Measurements from ENCODE around the gene S100A7A.

S100A7A gene

DNA sequence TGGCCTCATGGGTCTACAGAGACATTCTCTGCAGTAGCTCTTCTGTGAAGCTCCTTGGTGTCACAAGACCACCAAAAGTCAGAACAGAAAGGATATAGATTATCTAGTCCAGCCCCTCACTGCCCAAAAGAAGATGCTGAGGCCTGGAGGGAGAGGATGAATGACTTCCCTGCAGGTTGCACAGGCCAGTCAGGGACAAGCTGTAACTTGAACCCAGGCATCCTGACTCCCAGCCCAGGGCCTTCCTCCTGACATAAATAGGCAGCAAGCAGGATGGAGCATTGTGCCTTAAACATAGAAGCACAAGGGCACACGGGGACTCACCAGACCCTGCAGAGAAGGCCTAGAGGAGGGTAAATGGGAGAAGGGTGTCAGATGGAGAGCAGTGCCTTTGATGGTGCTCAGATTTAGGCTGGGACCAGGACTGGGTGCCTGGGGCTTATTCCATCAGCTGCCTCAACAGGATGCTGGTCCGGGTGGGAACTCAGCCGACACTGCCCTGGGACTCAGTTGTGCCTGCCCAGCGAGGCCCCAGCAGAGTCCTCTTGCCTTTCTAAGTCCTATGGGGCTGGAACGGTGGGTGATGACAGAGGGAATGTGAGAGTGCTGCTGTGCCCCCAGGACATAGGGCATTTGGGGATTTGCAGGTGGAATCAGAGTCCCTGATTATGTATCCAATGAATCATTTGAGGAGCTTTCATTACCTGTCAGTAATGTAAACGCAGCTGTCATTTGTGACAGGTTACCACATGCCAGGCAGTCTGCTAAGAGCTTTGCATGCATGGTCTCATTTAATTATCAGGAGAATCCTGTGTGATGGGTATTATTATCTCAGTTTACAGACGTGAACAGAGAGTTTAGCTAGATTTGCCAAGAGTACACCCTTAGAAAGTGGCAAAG, 13.2 kb downstream of the S100A7A start:
- DNase-seq (ENCODE audit: insufficient read length, low spot score), result no peak
- TF ChIP-seq, protein P1, sequence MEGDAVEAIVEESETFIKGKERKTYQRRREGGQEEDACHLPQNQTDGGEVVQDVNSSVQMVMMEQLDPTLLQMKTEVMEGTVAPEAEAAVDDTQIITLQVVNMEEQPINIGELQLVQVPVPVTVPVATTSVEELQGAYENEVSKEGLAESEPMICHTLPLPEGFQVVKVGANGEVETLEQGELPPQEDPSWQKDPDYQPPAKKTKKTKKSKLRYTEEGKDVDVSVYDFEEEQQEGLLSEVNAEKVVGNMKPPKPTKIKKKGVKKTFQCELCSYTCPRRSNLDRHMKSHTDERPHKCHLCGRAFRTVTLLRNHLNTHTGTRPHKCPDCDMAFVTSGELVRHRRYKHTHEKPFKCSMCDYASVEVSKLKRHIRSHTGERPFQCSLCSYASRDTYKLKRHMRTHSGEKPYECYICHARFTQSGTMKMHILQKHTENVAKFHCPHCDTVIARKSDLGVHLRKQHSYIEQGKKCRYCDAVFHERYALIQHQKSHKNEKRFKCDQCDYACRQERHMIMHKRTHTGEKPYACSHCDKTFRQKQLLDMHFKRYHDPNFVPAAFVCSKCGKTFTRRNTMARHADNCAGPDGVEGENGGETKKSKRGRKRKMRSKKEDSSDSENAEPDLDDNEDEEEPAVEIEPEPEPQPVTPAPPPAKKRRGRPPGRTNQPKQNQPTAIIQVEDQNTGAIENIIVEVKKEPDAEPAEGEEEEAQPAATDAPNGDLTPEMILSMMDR (IDR thresholded peaks at IDR 0.05; ENCODE audit: insufficient read depth, missing control alignments), result no peak
- no peak for FAIRE-seq

- TF ChIP-seq, protein P1 (IDR thresholded peaks at IDR 0.05; ENCODE audit: insufficient read depth, missing control alignments), result no peak
- FAIRE-seq, result no peak
- no peak for DNase-seq (ENCODE audit: insufficient read length, low spot score)
These were observed 13.8 kb downstream of the S100A7A start for GRCh38 chr1:153430166-153430553.

DNA sequence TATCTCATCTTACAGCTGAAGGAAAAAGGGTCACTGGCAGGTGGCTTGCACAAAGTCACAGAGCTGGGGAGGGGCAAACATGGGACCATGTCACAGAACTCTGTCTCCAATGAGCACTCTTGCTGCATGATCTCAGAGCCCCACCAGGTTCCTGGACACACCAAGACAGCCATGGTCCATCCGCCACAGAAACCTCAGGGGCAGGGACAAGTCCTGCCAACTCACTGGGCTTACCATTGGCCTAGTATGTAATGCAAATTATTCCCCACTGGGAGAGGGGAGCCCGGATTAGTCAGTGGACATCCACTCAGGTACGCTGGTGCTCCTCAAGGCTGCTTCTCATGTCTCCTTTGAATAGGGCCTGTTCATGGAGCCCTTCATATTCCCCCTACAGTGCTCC, 14.2 kb downstream of the S100A7A start:
- FAIRE-seq (no peak), DNase-seq (ENCODE audit: insufficient read length, low spot score) (no peak)
- TF ChIP-seq, protein P1 (IDR thresholded peaks at IDR 0.05; ENCODE audit: insufficient read depth, missing control alignments), result no peak

GRCh38 chr1:153431002-153431401, 14.7 kb downstream of the S100A7A start:
- FAIRE-seq, result no peak
- TF ChIP-seq, protein P1 (IDR thresholded peaks at IDR 0.05; ENCODE audit: insufficient read depth, missing control alignments), result no peak
- DNase-seq (ENCODE audit: insufficient read length, low spot score), result no peak

- TF ChIP-seq, protein P1 (IDR thresholded peaks at IDR 0.05; ENCODE audit: insufficient read depth, missing control alignments), result no peak
- DNase-seq (ENCODE audit: insufficient read length, low spot score) (no peak), FAIRE-seq (no peak)
These were observed 15.1 kb downstream of the S100A7A start for GRCh38 chr1:153431427-153431826.

DNA sequence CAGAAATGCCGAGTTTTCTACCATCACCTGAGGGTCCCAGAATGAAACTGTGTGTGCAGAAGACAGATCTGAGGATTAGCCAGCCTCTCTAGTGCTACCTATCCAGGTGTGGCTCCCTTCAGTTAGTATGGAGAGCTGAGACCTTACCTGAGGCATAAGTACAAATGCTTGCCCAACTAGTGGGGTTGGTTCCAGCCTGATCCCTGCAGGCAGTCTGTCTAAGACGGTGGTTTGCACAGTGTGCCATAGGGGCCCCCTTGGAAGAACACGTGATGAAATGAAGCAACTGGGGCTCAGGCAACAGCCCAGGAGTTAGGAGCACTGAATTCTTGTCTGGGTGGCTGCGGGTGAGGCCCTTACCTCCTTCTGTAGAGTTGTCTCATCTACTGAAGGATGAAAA, 15.6 kb downstream of the S100A7A start:
- no peak for FAIRE-seq
- DNase-seq (ENCODE audit: insufficient read length, low spot score), result no peak
- TF ChIP-seq, protein P1 (IDR thresholded peaks at IDR 0.05; ENCODE audit: insufficient read depth, missing control alignments), result no peak

Data from D721Med (cell line).